Stomach (tissue), 4 donors: ENCODE results near the gene ACP3.

Source experiments
- EP300 ChIP-seq: sonication (generic); formaldehyde crosslinking; IDR thresholded peaks from one replicate; pipeline ENCODE4 v1.6.1; 2017; ENCODE audit warnings: antibody characterized with exemption
- POLR2A ChIP-seq, 4 donors: fragments of 450-650 bp; IDR thresholded peaks; one replicate each; pipeline ENCODE4 v1.6.1; 2016; ENCODE audit warnings: antibody characterized with exemption in 4 of 4, control low read depth in 2 of 4, mild to moderate bottlenecking in 1 of 4, moderate library complexity in 1 of 4
- TF ChIP-seq, protein P1 (sequence below), 7 experiments: fragments of 450-650 bp in 4 of 7; fragments of 200-600 bp in 3 of 7; sonication (generic) in 3 of 7; IDR thresholded peaks; one replicate each; pipeline ENCODE4 v1.5.1; 2016 to 2019; ENCODE audit warnings: antibody characterized with exemption in 7 of 7, control low read depth in 2 of 7, mild to moderate bottlenecking in 1 of 7

DNA sequence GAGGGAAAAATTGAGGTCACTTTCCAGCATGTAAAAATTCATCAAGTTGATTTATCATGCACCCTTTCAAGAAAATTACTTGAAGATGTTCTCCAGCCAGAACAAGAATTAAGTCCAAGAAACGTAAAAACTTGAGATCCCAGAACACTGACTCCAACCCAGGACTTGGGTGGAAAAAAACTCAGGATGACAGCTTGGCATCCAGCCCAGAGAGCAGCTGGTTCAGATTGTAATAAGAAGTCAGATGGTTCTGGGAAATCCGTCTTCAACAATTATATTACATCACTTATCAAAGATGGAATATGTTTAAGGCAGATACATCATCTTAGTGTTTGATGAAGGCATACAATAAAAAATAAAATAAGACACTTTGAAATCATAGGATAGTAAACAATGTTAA lies 77.1 kb downstream of the ACP3 start:
- no peak for TF ChIP-seq POLR2A (IDR thresholded peaks at IDR 0.05)
- TF ChIP-seq, protein P1, sequence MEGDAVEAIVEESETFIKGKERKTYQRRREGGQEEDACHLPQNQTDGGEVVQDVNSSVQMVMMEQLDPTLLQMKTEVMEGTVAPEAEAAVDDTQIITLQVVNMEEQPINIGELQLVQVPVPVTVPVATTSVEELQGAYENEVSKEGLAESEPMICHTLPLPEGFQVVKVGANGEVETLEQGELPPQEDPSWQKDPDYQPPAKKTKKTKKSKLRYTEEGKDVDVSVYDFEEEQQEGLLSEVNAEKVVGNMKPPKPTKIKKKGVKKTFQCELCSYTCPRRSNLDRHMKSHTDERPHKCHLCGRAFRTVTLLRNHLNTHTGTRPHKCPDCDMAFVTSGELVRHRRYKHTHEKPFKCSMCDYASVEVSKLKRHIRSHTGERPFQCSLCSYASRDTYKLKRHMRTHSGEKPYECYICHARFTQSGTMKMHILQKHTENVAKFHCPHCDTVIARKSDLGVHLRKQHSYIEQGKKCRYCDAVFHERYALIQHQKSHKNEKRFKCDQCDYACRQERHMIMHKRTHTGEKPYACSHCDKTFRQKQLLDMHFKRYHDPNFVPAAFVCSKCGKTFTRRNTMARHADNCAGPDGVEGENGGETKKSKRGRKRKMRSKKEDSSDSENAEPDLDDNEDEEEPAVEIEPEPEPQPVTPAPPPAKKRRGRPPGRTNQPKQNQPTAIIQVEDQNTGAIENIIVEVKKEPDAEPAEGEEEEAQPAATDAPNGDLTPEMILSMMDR (IDR thresholded peaks at IDR 0.05): no peak
- no peak for TF ChIP-seq EP300
